Measurements from ENCODE around the gene ZFYVE9. TPM values are rescaled to one million over a fixed set of nuclear protein-coding genes. Genes with fewer than 3 reads are reported as not detected.
"Not testable (repeated sequence)": the region's sequence is repeated elsewhere in the genome, so short reads cannot be mapped to it uniquely, and the experiment has no call there.

The ZFYVE9 gene
- total and polyA plus RNA-seq, 10 of the 15 experiments (the other 5 are each of a cell fraction or from before 2014, with no cell fraction given) = 0.26 to 6.9 (median 2.3) TPM

GRCh38 chr1:52145137-52145536, 3.2 kb downstream of the ZFYVE9 start (continued):
- TF ChIP-seq PRDM15 (CRISPR knock-in tag; IDR thresholded peaks at IDR 0.05) (no peak), SMAD5 (IDR thresholded peaks at IDR 0.05; ENCODE audit: low read depth) (no peak), ZNF217 (IDR thresholded peaks at IDR 0.05) (no peak), ESRRA (IDR thresholded peaks at IDR 0.05; ENCODE audit: low read length) (no peak), CBFB (IDR thresholded peaks at IDR 0.05; ENCODE audit: low read depth) (no peak), E4F1 (IDR thresholded peaks at IDR 0.05; ENCODE audit: borderline replicate concordance, partially characterized antibody) (no peak)

- H2AFZ ChIP-seq (ENCODE audit: control insufficient read depth, low read depth, low read length); H3K9ac ChIP-seq (ENCODE audit: control insufficient read depth, insufficient read depth, low read length); H3K36me3 ChIP-seq (ENCODE audit: control insufficient read depth in 2 of 2, insufficient read depth in 2 of 2, low read length in 1 of 2); FAIRE-seq; H4K20me1 ChIP-seq (ENCODE audit: control insufficient read depth, insufficient read depth); CTCF ChIA-PET; H3K9me3 ChIP-seq (replicated peaks; ENCODE audit: control insufficient read depth, insufficient read depth, low read length); POLR2A ChIA-PET; H3K27me3 ChIP-seq (replicated peaks in 1 of 2; ENCODE audit: control insufficient read depth in 2 of 2, insufficient read depth in 2 of 2, low read length in 1 of 2); RAD21 ChIA-PET (ENCODE audit: unreplicated experiment); H3K4me1 ChIP-seq (ENCODE audit: control insufficient read depth, insufficient read depth, low read length); DNase-seq (ENCODE audit: low read depth, low spot score); BruUV-seq (replicated peaks); in situ Hi-C loops (cut with MboI); ATAC-seq; H3K4me3 ChIP-seq; H3K27ac ChIP-seq (ENCODE audit: control insufficient read depth, insufficient read depth); intact Hi-C loops (cut with micrococcal nuclease; ENCODE audit: unreplicated experiment); H3K79me2 ChIP-seq (ENCODE audit: control insufficient read depth, insufficient read depth, low read length); H3K4me2 ChIP-seq (ENCODE audit: control insufficient read depth, insufficient read depth): not testable (repeated sequence)
- SMC1A ChIA-PET (ENCODE audit: uncharacterized antibody, unreplicated experiment) = interaction anchor here (1.1 kb wide), 1 partner anchor 17 kb away, joined by 3 read pairs; no protein-coding TSS in a partner anchor
- WGBS (ENCODE audit: insufficient coverage, insufficient replicate concordance, low lambda C conversion rate, missing lambda C conversion rate) = 91% methylated on average over 11 of the region's 11 CpGs
These were observed 8.6 kb downstream of the ZFYVE9 start for GRCh38 chr1:52150445-52150844.

Data from GM12878 (cell line).